Fibroblast of upper back skin (primary cell): ENCODE measurements around the gene BLVRB.
"Not testable (repeated sequence)": the region's sequence is repeated elsewhere in the genome, so short reads cannot be mapped to it uniquely, and the experiment has no call there.

Source experiments
- DNase-seq: peaks from one replicate; pipeline ENCODE4 v3.0.0-alpha.2; 2013

Gene BLVRB

DNA sequence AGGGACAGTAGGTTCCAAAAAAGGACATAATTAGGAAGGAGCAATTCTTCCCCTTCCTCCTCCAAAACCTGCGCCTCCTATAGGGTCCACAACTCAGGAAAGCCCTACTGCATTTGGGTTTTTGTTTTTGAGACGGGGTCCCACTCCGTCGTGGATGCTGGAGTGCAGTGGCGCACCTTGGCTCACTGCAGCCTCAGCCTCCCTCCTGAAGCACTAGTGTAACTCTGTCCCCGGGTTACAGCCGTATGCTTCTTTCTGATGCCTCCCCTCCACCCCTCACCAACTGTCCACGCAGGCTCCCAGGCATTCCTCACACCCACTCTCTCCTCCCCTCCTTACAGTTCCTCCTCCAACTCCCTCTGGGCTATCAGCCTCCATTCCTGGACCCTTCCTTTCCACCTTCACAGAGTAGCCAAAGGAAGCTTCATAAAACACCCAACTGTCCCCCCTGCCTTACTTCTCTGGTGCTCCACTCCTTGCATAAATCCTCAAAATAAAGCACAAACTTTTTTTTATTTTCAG lies 19.2 kb downstream of the BLVRB start:
- DNase-seq, result no peak

DNA sequence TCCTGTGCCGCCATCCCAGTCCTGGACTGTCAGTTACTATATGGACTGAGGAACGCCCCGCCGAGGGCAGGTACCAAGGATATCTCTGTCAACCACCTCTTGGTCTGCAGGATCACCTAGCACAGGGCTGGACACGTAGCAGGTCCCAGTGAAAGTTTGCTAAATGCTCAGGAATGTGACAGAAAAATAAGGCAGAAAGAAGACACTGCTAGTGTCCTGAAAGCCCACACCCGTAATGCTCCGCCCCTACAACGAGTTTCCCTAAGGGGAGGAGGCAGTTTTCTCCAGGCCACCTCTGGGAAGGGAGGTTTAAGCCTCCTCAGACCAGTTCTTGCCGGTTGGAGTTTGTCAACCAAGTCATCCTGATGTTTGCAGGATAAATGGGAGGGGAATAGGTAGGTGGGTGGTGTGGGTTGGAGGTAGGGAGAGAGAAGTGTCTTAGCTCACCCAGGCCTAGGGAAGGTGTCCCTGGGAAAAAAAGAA lies 19.7 kb downstream of the BLVRB start:
- no peak for DNase-seq

DNA sequence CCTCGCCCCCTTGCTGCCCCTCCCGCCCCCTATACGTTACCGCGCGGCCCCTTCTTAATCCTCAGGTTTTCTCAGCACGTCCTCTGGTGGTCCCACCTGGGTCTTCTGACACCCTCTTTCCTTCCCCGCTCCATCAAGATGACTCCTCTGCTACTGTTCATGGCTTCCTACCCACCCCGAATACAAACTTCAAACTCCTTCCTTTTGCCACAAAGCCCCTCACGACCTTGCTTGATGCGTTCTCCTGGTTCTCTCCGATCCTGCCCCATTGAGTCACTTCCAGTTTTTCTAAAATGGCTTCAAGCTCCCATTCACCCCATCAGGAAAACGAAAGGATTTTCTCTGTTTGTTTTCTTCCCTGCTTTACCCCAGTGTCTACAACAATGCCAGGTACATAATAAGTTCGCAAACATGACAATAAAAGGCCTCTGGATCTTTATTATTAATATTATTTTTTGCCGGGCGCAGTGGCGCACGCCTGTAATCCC lies 20.7 kb downstream of the BLVRB start:
- no peak for DNase-seq

DNA sequence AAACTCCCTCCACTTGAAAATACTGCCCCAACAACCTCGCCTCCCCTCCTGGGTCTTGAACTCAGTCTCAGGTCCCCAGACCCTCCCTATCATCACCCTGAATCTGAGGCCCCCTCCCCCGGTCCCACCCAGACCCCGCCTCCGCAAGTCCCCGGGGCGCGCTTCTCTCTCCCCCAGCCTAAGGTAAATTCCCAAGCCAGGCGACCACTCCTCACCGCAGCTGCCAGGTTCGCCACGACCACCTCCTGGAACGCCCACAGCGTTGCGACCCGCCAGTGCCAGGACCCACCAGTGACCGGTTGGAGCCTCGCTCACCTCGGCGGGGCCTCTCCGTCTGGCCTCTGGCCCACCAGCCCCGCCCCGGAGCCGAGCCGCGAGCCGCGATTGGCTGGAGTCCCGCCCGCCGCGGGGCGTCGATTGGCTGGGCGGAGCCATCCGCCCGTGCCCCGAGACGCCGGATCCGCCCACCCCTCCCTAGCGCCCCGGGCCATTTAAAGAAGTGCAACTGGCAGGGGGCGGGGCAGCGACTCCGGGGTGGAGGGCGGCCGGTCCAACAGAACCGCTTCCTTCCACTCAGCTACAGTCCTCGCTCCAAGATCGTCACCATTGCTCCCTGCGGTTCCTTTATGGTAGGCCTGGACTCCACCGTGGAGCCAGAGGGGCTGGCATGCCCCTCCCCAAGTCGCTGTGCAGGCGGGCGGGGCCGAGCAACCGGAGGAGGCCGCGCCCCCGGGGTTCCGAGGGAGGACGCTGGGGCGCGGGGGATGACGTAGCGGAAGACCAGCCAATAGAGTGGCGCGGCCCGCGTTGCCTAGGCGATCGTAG lies 21.3 kb downstream of the BLVRB start, which contains the start of gene SERTAD3:
TSS of gene SERTAD3 (minus strand) at position 336 of the 825 bp plus-strand sequence. CDS start 2,255 bp downstream, outside the sequence.
- peak; percentile 94 for DNase-seq

DNA sequence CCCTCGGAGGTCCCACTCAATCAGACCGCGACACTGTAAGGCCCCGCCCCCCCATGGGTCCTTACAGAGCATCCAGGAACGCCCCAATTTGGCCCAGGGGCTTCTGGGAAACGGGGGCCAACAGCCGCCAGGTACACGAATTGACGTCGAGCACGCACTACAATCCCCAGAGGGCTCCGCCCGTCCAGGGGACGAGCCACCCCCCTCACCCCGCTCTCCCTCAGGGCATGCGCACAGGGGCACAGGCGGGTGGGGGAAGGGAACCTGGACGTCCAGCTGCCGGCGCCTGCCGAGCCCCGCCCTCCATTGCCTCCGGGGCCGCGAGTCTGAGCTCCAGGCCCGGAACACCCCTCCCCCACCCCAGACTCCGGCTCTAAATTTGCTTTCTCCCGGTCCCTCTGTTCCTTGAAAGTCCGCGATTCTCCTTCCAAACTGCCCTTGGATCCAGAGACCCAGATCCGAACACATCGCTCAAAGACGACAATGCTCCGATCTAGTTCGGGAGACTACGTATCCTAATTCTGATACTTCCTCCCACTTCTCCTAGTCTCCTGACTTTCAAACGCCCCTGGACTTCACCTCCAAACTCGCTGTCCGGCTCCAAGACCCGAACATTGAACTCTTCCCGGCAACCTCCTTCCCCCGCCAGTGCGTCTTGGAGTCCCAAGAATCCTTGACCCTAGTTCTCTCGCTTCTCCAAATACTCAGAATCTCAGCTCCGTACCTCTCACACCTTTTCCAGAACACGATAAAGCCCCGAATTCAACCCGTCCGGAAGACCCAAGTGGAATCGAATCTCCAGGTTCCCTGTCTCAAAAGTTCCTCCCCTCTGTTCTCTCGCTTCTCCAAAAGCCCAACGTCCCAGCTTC lies 22.2 kb downstream of the BLVRB start:
- peak; percentile 100 for DNase-seq

DNA sequence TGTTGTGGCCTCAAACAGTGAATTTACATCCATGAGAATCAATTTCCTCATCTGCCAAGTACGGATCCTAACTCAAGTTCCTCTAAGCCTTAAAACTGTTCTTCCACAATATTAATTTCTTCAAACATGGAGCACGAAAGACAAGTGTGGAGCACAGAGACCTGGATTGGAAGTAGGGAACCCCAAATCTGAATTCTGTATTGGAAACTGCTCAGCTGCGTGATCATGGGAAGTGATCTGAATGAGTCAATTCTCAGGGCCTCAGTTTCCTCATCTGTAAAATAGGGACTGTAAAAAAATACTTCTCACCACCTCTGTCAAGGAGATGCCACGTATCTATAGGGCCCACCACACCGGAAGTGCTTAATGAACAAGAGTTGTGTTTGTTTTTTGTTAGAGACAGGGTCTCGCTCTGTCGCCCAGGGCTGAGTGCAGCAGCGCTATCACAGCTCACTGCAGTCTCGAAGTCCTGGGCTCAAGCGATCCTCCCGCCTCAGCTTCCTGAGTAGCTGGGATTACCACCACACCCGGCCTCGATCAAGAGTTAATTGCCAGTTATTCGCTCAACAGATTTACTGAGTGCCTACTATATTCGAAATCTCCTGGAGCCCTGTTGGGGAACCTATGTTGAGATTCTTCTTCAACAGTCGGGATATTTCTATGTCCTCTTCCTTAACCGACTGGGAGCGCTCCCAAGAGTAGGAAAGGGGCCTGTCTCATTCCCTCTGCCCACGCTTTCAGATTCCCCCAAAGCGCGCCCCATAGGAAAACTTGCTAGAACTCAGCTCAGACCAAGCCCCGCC lies 23.0 kb downstream of the BLVRB start:
- no peak for DNase-seq

DNA sequence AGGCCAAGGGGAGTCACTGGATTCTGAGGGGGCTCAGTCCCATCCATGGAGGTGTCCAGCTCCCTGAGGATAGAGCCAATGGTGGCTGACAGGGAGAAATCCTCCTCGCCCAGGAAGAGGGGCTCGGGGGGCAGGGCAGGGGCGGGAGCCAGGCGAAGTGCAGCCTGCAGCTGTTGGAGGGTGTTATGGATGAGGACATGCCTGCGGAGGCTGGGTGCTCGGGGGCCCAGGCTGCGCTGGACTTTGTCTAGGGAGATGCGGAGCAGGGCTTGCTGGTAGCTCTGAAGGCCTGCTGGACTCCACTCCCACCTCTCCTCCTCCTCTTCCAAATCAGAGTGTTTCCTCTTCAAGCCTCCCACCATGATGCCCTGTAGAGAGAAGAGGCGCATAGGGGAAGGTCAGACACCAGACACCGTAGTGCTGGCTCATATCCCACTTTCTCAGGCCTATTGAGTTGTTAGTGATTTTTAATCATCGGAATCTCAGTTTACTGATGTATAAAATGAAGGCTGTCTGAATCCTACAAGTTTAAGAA lies 23.8 kb downstream of the BLVRB start:
- DNase-seq, result no peak

DNA sequence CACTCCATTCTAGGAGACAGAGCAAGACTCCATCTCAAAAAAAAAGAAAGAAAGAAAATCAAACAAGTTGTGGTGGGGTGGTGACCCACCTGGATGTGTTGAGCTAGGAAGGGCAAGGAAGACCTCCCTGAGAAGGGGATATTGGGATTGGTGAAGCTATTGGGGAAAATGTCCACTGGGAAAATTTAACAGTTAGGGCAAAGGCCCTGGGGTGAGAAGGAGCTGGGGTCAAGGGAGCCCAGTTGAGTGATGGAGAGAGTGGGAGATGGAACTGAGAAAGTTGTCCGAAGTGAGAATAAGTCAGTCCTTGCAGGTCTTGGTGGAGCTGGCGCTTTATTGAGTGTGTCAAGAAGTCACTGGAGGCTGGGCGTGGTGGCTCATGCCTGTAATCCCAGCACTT lies 27.3 kb downstream of the BLVRB start:
- no peak for DNase-seq

DNA sequence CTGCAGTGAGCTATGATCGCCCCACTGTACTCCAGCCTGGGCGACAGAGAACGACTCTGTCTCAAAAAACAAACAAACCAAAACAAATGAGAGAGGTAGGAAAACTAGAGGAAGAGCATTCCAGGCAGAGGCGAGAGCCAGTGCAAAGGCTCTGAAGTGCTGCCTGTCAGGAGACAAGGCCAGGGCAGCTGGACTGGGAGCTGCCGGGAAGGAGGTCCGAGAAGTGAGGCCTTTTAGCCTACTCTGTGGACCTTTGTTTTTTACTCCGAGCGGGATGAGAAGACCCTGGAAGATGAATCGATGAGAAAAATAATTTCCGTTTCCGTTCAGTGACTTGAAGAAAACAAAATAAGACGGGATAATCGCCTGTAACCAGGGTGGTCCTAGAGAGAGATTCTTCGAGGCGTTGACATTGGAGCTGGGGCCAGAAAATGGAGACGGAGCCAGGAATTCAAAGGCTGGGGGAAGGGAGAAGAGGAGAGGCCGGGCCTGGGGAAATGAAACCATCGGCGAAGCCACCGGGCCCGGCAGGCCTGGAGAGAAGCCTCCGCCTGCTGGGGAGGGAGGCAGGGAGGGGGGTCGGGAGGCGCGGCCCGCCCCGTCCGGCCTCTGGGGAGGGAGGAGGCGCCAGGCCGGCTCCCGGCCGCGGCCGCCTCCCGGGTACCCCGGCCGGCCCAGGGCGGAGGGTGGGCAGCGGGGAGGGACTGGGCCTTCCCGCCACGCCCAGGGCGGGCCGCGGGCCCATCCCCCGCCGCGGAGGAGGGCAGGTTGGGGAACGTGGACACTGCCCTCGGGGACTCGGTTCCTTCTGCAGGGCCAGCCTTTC lies 31.9 kb downstream of the BLVRB start:
- peak; percentile 92 for DNase-seq

DNA sequence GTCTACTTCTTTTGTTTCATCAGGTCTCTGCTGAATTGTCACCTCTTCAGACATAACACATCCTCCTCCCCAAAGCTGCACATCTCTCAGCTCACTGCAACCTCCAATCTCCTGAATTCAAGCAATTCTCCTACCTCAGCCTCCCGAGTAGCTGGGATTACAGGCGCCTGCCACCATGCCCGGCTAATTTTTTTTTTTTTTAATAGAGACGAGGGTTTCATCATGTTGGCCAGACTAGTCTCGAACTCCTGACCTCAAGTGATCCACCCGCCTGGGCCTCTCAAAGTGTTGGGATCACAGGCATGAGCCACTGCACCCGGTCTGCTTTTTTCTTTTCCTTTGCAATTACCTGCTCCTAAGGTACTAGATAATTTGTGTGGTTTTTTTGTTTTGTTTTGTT lies 32.8 kb downstream of the BLVRB start:
- DNase-seq, result not testable (repeated sequence)

DNA sequence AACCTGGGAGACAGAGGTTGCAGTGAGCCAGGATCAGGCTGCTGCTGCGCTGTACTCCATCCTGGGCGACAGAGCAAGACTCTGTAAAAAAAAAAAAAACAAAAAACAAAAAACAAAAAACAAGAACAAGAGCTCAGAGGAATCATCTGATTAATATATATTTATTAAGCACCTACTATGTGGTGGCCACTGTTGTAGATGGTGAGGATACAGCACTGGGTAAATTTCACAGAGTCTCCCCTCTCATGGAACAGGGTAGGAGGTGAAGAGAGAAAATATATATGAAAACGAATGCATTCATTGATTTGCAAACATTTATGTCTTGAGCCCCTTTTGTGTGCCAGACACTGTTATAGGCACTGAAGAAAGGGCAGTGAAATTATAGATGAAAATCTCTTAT lies 33.8 kb downstream of the BLVRB start:
- no peak for DNase-seq

DNA sequence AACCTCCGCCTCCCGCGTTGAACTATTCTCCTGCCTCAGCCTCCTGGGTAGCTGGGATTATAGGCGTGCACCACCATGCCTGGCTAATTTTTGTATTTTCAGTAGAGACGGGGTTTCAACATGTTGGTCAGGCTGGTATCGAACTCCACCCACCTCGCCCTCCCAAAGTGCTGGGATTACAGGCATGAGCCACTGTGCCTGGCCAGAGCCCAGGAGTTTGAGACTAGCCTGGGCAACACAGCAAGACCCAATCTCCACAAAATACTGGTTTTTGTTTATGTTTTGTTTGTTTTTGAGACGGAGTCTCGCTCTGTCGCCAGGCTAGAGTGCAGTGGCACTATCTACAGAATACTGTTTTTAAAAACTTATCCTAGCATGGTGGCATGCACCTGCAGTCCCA lies 35.3 kb downstream of the BLVRB start:
- DNase-seq, result not testable (repeated sequence)

DNA sequence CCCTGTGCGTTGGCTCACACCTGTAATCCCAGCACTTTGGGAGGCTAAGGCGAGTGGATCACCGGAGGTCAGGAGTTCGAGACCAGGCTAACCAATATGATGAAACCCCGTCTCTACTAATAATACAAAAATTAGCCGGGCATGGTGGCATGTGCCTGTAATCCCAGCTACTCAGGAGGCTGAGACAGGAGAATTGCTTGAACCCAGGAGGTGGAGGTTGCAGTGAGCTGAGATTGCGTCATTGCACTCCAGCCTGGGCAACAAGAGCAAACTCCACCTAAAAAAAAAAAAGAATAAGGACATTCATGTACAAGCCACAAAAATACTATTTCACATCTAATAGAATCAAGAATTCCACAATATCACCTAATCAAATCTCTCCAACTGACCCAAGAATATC lies 37.3 kb downstream of the BLVRB start:
- not testable (repeated sequence) for DNase-seq

DNA sequence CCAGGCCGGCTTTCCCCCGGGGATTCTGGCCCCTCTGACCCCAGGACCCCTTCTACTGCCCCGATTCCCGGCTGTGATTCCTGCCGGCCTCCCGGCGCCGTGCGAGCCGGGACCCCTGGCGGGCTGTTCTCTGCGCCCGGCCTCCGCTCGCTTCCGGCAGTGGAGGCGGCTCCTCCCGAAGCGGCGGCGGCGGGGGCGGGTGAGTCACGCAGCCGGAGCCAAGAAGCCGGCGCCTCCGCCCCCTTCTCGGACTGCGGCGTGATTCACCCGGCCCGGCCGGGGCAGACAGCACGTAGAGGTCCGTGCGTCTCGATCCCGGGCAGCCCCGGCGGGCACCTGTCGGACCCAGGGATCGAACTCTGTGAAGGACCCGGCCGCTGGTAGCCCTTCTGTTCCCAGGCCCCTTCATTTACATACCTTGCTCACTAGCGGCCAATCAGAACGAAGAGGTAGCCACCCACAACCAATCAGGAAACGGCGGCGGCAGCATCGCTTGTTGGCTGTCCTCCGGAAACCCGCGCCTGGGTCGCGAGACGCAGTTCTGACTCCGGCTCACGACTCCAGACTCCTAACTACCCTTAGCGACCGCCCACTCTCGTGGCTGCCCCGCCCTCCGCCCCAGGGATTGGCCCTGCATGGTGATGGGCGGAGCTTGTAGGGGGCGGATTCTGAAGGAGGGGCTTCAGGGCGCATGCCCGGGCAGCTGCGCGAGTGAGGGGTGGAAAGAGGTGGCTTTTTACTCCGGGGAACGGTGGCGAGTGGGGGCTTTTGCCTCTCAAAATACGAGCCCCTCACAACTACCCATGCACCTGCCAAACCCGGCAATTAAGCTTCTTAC lies 39.9 kb downstream of the BLVRB start, which contains the start of gene SERTAD1:
TSS of gene SERTAD1 (minus strand) at position 543 of the 838 bp plus-strand sequence. CDS start 2,446 bp downstream, outside the sequence.
- peak; percentile 99 for DNase-seq

DNA sequence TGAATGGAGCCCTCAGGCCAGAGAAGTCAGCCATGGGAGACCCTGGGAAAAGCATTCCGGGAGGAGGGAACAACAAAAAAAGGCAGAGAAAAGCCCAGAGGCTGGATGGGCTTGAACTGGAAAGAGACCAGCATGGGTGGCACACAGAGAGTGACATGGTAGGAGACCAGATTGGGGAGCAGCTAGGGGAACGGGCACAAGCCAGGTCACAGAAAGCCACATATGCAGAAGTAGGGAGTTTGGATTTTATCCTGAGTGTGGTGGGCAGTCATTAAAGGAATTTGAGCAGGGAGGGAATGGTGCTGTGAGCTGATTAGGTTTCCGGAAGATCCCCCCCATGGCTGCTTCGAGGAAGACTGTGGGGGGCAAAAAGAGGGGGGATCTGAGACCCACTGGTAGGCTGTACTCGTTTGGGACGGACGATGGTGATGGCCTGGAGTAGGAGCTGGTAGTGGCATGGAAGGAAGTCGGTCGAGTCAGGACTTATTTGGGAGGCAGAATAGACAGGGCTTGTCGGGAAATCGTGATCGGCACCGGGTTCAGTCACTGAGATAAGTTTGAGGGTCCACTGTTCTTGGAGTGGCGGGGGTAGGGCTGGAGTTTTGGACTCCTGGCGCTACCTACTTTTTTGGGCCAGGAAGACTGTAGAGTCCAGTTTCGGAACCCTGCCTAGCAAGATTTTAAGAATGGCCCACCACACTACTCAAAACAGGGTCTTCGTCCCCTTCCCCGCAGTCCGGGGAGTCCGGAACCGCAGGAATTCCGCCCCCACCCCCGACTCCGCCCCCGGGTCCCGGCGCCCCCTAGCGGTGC lies 40.7 kb downstream of the BLVRB start:
- peak; percentile 24 for DNase-seq

DNA sequence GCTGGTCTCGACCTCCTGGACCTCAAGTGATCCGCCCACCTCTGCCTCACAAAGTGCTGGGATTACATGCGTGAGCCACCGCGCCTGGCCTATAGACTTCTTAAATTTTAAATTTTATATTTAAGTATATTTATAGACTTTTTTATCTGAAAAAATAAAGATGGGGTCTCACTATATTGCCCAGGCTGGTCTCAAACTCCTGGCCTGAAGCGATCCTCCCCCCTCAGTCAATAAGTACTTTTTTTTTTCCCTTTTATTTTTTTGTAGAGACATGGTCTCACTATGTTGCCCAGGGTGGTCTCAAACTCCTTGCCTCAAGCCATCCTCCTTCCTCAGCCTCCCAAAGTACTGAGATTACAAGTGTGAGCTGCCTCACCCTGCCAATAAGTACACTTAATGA lies 41.6 kb downstream of the BLVRB start:
- DNase-seq, result no peak

DNA sequence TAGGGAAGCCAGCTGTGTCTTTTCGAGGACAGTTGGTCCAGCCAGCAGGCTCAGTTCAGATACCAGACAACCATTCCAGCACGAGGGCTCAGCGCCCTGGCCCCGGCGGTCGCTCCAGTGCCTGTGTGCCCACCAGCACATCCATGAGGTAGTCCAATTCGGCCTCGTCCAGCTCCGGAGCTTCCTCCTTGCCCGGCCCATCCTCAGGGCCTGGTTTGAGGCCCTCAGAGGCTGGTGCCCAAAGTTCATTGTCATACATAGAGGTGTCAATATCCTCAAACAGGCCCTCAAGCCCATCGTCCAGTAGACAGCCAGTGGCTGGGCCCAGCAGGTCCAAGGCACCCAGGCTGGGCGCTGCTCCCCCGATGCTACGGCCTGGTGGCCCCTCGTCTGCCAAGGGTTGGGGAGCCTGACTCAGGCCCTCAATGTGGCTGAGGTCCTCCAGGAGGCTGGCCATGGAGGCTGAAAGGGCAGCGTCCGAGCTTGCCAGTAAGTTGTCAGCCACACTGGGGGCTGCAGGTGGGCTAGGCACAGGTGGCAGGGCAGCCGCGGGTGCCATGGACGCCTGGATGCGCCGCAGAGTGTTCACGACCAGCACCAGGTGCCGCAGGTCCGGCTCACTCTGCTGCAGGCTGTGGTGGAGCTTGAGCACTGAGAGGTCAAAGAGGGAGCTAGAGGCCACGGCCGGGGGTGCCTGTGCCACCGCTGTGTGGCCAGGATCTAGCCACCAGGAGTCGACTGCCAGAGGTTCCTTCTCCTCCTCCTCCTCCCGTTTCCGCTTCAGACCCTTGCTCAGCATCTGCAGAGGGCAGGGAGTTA lies 42.6 kb downstream of the BLVRB start:
- DNase-seq, result no peak
